PC-9 (cell line): ENCODE results near the gene ABHD3. TPM values are rescaled to one million over a fixed set of nuclear protein-coding genes. Genes with fewer than 3 reads are reported as not detected.

Experiments used
- Bru-seq: library from RNA; stranded (reverse); fragments of 400-500 nt; gene quantifications from one replicate; lab custom pipeline; 2021; lab: Mats Ljungman, UMichigan
- BruChase-seq, 2 experiments: library from RNA; stranded (reverse); fragments of 400-500 nt; gene quantifications; one replicate each; lab custom pipeline; 2021; lab: Mats Ljungman, UMichigan
- BruUV-seq: library from RNA; stranded (reverse); fragments of 400-500 nt; replicated peaks from 2 replicates; lab custom pipeline; 2021; lab: Mats Ljungman, UMichigan
- CTCF ChIA-PET: fragments of 300-600 bp; sonication (Branson Sonifier 250); formaldehyde crosslinking; loops from one replicate; lab custom pipeline; 2022; ENCODE audit warnings: antibody characterized with exemption; lab: Charles Lee
- POLR2A ChIA-PET: fragments of 300-600 bp; sonication (Branson Sonifier 250); formaldehyde crosslinking; loops from one replicate; lab custom pipeline; 2022; ENCODE audit warnings: antibody characterized with exemption; ENCODE audit not compliant: unreplicated experiment; lab: Charles Lee
- DNase-seq, 2 experiments: peaks; one replicate each; pipeline versions ENCODE4 v3.0.0 to v3.0.0-alpha.2; 2015 to 2022; ENCODE audit warnings: mixed read lengths in 1 of 2
- H2AFZ ChIP-seq: fragments of 200-600 bp; sonication (generic); 2 replicates; pipeline ENCODE4 v1.8.1; 2017; ENCODE audit warnings: antibody characterized with exemption
- H3F3A ChIP-seq: fragments of 200-600 bp; sonication (generic); 2 replicates; pipeline ENCODE4 v1.8.1; 2017; ENCODE audit warnings: antibody characterized with exemption, mild to moderate bottlenecking, low read depth; ENCODE audit not compliant: insufficient read depth
- H3K27ac ChIP-seq: fragments of 200-600 bp; sonication (generic); 2 replicates; pipeline ENCODE4 v1.6.1; 2016; ENCODE audit warnings: mixed run types
- H3K27me3 ChIP-seq: fragments of 200-600 bp; sonication (generic); 2 replicates; pipeline ENCODE4 v1.6.1; 2016; ENCODE audit warnings: low read depth, mixed run types; ENCODE audit not compliant: insufficient read depth
- H3K36me3 ChIP-seq: fragments of 200-600 bp; sonication (generic); 2 replicates; pipeline ENCODE4 v1.6.1; 2016; ENCODE audit warnings: low read depth, mixed run types
- H3K4me1 ChIP-seq: fragments of 200-600 bp; sonication (generic); replicated peaks from 2 replicates; pipeline ENCODE4 v1.6.1; 2016; ENCODE audit warnings: mixed run types; ENCODE audit not compliant: insufficient read depth
- H3K4me2 ChIP-seq: fragments of 200-600 bp; sonication (generic); 2 replicates; pipeline ENCODE4 v1.6.1; 2017; ENCODE audit warnings: mixed run types
- H3K4me3 ChIP-seq: fragments of 200-600 bp; sonication (generic); 2 replicates; pipeline ENCODE4 v1.6.1; 2016; ENCODE audit warnings: mixed run types
- H3K79me2 ChIP-seq: fragments of 200-600 bp; sonication (generic); 2 replicates; pipeline ENCODE4 v1.6.1; 2017; ENCODE audit warnings: low read depth, mixed run types
- H3K9me2 ChIP-seq: fragments of 200-600 bp; sonication (generic); 2 replicates; pipeline ENCODE4 v1.8.1; 2017; ENCODE audit warnings: mild to moderate bottlenecking; ENCODE audit not compliant: insufficient read depth
- H3K9me3 ChIP-seq: fragments of 200-600 bp; sonication (generic); 2 replicates; pipeline ENCODE4 v1.8.1; 2016; ENCODE audit warnings: low read depth; ENCODE audit not compliant: insufficient read depth
- H4K20me1 ChIP-seq: fragments of 200-600 bp; sonication (generic); 2 replicates; pipeline ENCODE4 v1.8.1; 2017; ENCODE audit not compliant: insufficient read depth
- EZH2 ChIP-seq: fragments of 200-600 bp; sonication (generic); IDR thresholded peaks from 2 replicates; pipeline ENCODE4 v1.8.0; 2017; ENCODE audit warnings: antibody characterized with exemption, low read depth
- intact Hi-C: fragments of 100-400 bp; cut with micrococcal nuclease; formaldehyde crosslinking; loops from one replicate; pipeline ENCODE4 v1.10.0; 2022; ENCODE audit not compliant: unreplicated experiment
- long read RNA-seq: library from polyadenylated mRNA; stranded (forward); transcript quantifications from one replicate; pipeline ENCODE4 v2.0.0, GENCODE V29; 2022
- total RNA-seq: library from RNA; stranded (reverse); gene quantifications from 2 replicates; pipeline ENCODE4 v1.2.3, GENCODE V29; 2021
- TF ChIP-seq, protein P1 (sequence below): fragments of 200-600 bp; sonication (generic); conservative IDR thresholded peaks from 2 replicates; pipeline ENCODE4 v1.6.1; 2017; ENCODE audit warnings: mixed run types, antibody characterized with exemption, mild to moderate bottlenecking, moderate library complexity

The ABHD3 gene, protein sequence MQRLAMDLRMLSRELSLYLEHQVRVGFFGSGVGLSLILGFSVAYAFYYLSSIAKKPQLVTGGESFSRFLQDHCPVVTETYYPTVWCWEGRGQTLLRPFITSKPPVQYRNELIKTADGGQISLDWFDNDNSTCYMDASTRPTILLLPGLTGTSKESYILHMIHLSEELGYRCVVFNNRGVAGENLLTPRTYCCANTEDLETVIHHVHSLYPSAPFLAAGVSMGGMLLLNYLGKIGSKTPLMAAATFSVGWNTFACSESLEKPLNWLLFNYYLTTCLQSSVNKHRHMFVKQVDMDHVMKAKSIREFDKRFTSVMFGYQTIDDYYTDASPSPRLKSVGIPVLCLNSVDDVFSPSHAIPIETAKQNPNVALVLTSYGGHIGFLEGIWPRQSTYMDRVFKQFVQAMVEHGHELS
- total RNA-seq (23.4 and 33.7 TPM in 2 replicates), Bru-seq, nascent RNA (percentile 81 among the genes with signal in this experiment), BruChase-seq, experiment 1, labeled RNA remaining after a 2-hour chase (percentile 87 among the genes with signal in this experiment), BruChase-seq, experiment 2, labeled RNA remaining after a 6-hour chase (percentile 79 among the genes with signal in this experiment)
- long read RNA-seq, transcript ABHD3-201 (9 exons, 2,064 nt), result major isoform, 64 of 105 reads
- long read RNA-seq, partial matches to known transcripts, result 15 of 105 reads
- long read RNA-seq, other reads (novel, unspliced or antisense), result 17 of 105 reads

DNA sequence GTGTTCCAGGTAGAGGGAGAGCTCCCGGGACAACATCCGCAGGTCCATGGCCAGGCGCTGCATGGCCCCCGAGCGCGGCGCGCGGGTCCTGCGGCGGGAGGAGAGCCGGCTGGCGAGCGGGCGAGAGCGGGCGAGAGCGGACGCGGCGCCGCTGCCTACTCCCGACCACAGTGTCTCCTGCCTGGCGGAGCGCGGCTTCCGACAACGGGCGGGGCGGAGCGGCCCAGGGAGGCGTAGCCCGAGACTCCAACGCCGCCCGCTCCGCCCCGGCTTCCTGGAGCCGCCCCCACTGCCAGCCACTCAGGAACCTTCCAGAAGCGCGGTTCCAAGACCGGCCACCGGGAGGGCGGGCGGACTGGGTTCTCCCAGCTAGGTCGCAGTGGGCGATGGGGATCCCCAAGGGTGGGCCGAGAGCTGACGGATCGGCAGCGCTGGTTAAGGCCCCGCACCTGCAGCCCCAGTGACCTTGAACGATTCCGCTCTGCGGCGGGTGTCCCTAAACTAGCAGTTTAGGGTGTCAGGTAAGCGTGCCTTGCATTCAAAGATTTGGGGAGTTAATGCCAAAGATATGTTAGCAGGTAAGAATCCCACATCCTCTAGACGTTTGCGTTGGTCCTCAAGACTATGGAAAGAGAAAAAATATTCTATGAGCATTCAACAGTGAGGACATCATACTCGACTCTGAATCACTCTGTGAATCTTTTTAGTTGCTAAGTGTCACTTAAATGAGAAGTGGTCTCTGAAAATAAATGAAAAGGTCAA, at the start of gene ABHD3:
TSS of gene ABHD3 (minus strand) at position 172 of the 762 bp plus-strand sequence. CDS start at position 63, 109 bp downstream.
- ChIA-PET CTCF (no interaction called here), POLR2A (interaction anchor here (0.6 to 0.7 kb wide), 2 partner anchors 32 to 99 kb away, joined by 3 read pairs; no protein-coding TSS in a partner anchor)
- H3K4me2 ChIP-seq, result peak within 1 kb of the TSS; percentile 87
- peak; percentile 74 to 86 for DNase-seq
- no TSS peak for BruUV-seq
- H3K9me2 ChIP-seq, result no peaks in the 10 kb centered on the region
- H3K27me3 ChIP-seq, result no peaks in the 10 kb centered on the region
- H4K20me1 ChIP-seq, result no peaks in the 10 kb centered on the region
- H3K4me1 ChIP-seq, result peaks cover 17% of the 10 kb centered on the region
- no peaks in the 10 kb centered on the region; the same call in 1 of the 2 replicates for H3K36me3 ChIP-seq
- H3K4me3 ChIP-seq, result peak within 1 kb of the TSS; percentile 94
- no peaks in the 10 kb centered on the region for H3K9me3 ChIP-seq
- peaks cover 20% of the 10 kb centered on the region for H3K79me2 ChIP-seq
- intact Hi-C loops, result no loop called here
- TF ChIP-seq, protein P1, sequence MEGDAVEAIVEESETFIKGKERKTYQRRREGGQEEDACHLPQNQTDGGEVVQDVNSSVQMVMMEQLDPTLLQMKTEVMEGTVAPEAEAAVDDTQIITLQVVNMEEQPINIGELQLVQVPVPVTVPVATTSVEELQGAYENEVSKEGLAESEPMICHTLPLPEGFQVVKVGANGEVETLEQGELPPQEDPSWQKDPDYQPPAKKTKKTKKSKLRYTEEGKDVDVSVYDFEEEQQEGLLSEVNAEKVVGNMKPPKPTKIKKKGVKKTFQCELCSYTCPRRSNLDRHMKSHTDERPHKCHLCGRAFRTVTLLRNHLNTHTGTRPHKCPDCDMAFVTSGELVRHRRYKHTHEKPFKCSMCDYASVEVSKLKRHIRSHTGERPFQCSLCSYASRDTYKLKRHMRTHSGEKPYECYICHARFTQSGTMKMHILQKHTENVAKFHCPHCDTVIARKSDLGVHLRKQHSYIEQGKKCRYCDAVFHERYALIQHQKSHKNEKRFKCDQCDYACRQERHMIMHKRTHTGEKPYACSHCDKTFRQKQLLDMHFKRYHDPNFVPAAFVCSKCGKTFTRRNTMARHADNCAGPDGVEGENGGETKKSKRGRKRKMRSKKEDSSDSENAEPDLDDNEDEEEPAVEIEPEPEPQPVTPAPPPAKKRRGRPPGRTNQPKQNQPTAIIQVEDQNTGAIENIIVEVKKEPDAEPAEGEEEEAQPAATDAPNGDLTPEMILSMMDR, result peak; percentile 31; the same call in 1 of the 2 replicates
- no peak for TF ChIP-seq EZH2
- H2AFZ ChIP-seq, result peak within 1 kb of the TSS; percentile 95
- H3K27ac ChIP-seq, result peak within 1 kb of the TSS; percentile 63
- H3F3A ChIP-seq, result 0 out of 2 replicates have a peak, but pooled peaks cover 8% of the 10 kb centered on the region

DNA sequence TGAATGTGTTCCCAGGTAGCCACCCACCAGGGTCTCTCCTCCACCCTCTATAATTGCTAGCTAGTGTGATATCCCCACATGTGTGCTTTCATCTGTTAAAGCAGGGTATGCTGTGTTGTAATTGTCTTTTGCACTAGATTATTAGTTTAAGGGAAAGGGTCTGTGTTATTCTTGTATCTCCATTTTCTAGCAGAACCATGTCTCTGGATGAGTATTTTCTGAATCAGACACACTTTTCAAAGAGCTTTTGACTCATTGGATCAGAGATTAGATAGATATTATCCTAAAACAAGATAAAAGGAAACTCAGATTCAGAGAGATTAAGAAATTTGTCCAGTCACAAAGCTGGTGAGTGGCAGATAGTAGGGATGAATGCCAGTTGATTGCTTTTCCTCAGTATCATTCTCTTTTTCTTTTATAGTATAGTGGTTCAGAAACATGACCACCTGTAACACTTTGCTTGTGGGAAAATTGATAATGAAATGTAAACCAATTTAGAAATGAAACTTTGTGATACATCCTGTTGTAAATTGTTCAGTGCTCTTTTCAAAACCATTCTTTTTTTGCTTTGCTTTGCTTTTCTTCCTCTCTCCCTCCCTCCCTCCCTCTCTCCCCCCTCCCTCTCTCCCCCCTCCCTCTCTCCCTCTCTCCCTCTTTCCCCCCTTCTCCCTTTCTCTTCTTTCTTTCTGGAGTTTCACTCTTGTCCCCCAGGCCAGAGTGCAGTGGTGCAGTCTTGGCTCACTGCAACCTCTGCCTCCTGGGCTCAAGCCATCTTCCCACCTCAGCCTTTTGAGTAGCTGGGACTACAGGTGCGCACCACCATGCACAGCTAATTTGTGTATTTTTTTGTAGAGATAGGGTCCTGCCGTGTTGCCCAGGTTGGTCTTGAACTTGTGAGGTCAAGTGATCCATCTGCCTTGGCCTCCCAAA, 43.5 kb upstream of the ABHD3 start:
- no peaks in the 10 kb centered on the region; the same call in 1 of the 2 replicates for H4K20me1 ChIP-seq
- peaks cover 51% of the 10 kb centered on the region for H3K79me2 ChIP-seq
- BruUV-seq, result no TSS peak
- no peak overlapping the region for H3K4me3 ChIP-seq
- no peak overlapping the region for H2AFZ ChIP-seq
- intact Hi-C loops, result loop anchor here (10.0 kb wide), 2 partner anchors 73 to 133 kb away; partner anchors contain the start of gene SNRPD1
- H3K27ac ChIP-seq, result no peak overlapping the region
- H3F3A ChIP-seq, result no peaks in the 10 kb centered on the region
- no peaks in the 10 kb centered on the region for H3K27me3 ChIP-seq
- DNase-seq, result no peak
- POLR2A ChIA-PET, result no interaction called here
- H3K36me3 ChIP-seq, result no peaks in the 10 kb centered on the region
- H3K9me2 ChIP-seq, result no peaks in the 10 kb centered on the region
- no peaks in the 10 kb centered on the region; the same call in 1 of the 2 replicates for H3K4me1 ChIP-seq
- H3K9me3 ChIP-seq, result no peaks in the 10 kb centered on the region
- TF ChIP-seq EZH2, result no peak
- TF ChIP-seq, protein P1, result no peak
- CTCF ChIA-PET, result no interaction called here
- no peak overlapping the region for H3K4me2 ChIP-seq
